Measurements from ENCODE around the gene CCNDBP1. TPM values are rescaled to one million over a fixed set of nuclear protein-coding genes. Genes with fewer than 3 reads are reported as not detected.
"Not testable (repeated sequence)": the region's sequence is repeated elsewhere in the genome, so short reads cannot be mapped to it uniquely, and the experiment has no call there.

Gene CCNDBP1
- polyA plus RNA-seq, 1 of the 3 experiments (the other 2 are of a cell fraction) = 63.6 TPM

GRCh38 chr15:43169888-43170287, 15.3 kb upstream of the CCNDBP1 start (continued):
- no peak for TF ChIP-seq REST (IDR thresholded peaks at IDR 0.05; ENCODE audit: low read depth, low read length)

GRCh38 chr15:43175656-43176309, 9.4 kb upstream of the CCNDBP1 start:
- H3K79me2 ChIP-seq (ENCODE audit: insufficient read depth); H3K9me2 ChIP-seq; DNase-seq; H3K27ac ChIP-seq (ENCODE audit: low read depth in 2 of 2, low read length in 1 of 2); H3K4me1 ChIP-seq (ENCODE audit: control insufficient read depth in 1 of 2, insufficient read depth in 2 of 2, low read depth in 1 of 2, low read length in 1 of 2); H3K4me2 ChIP-seq; H3K9me3 ChIP-seq; H3K9ac ChIP-seq; H3K27me3 ChIP-seq (ENCODE audit: insufficient read depth); H3K4me3 ChIP-seq (ENCODE audit: low read depth in 2 of 2, low read length in 1 of 2); H2AFZ ChIP-seq (ENCODE audit: low read depth); H4K20me1 ChIP-seq (ENCODE audit: insufficient read depth); H3F3A ChIP-seq (replicated peaks; ENCODE audit: insufficient read depth); POLR2A ChIA-PET: not testable (repeated sequence)
- CTCF ChIA-PET = interaction anchor here (1.0 to 1.3 kb wide), 2 partner anchors 11 kb away, joined by 4 to 5 read pairs; no protein-coding TSS in a partner anchor
- peaks cover 29 to 32% of the 10 kb centered on the region in 2 experiments for H3K36me3 ChIP-seq (replicated peaks in 1 of 2; ENCODE audit: control insufficient read depth in 1 of 2, insufficient read depth in 2 of 2, low read length in 1 of 2)
- WGBS (ENCODE audit: low lambda C conversion rate) = 98% methylated on average over 12 of the region's 25 CpGs

GRCh38 chr15:43177147-43177546, 8.1 kb upstream of the CCNDBP1 start:
- H2AFZ ChIP-seq (ENCODE audit: low read depth); H3K4me3 ChIP-seq (ENCODE audit: low read depth in 2 of 2, low read length in 1 of 2); H4K20me1 ChIP-seq (ENCODE audit: insufficient read depth); H3K27ac ChIP-seq (ENCODE audit: low read depth in 2 of 2, low read length in 1 of 2); DNase-seq; H3K4me1 ChIP-seq (ENCODE audit: control insufficient read depth in 1 of 2, insufficient read depth in 2 of 2, low read depth in 1 of 2, low read length in 1 of 2); H3K27me3 ChIP-seq (ENCODE audit: insufficient read depth); H3F3A ChIP-seq (replicated peaks; ENCODE audit: insufficient read depth); H3K9ac ChIP-seq; H3K79me2 ChIP-seq (ENCODE audit: insufficient read depth); H3K9me2 ChIP-seq; CTCF ChIA-PET; H3K9me3 ChIP-seq; H3K4me2 ChIP-seq; POLR2A ChIA-PET: not testable (repeated sequence)
- WGBS (ENCODE audit: low lambda C conversion rate) = 97% methylated on average over 2 of the region's 2 CpGs
- peaks cover 31 to 32% of the 10 kb centered on the region in 2 experiments for H3K36me3 ChIP-seq (replicated peaks in 1 of 2; ENCODE audit: control insufficient read depth in 1 of 2, insufficient read depth in 2 of 2, low read length in 1 of 2)

GRCh38 chr15:43183270-43183669, 1.9 kb upstream of the CCNDBP1 start:
- WGBS (ENCODE audit: low lambda C conversion rate) = 93% methylated on average over 3 of the region's 3 CpGs
- no peak overlapping the region for H3K27ac ChIP-seq (ENCODE audit: low read depth in 2 of 2, low read length in 1 of 2)
- H3K9ac ChIP-seq = no peak overlapping the region
- H3K27me3 ChIP-seq (ENCODE audit: insufficient read depth) = no peaks in the 10 kb centered on the region
- peaks cover 7 to 19% of the 10 kb centered on the region in 2 experiments for H3K36me3 ChIP-seq (replicated peaks in 1 of 2; ENCODE audit: control insufficient read depth in 1 of 2, insufficient read depth in 2 of 2, low read length in 1 of 2)
- H3K4me1 ChIP-seq (ENCODE audit: control insufficient read depth in 1 of 2, insufficient read depth in 2 of 2, low read depth in 1 of 2, low read length in 1 of 2) = peaks cover 0 to 10% of the 10 kb centered on the region in 2 experiments; a peak in 3 of 4 replicates
- H3K9me3 ChIP-seq = no peaks in the 10 kb centered on the region
- ChIA-PET POLR2A (no interaction called here), CTCF (interaction anchor here (0.5 to 4.1 kb wide), 5 partner anchors 11 to 257 kb away, joined by 3 to 44 read pairs (median 4); no protein-coding TSS in a partner anchor)
- no peaks in the 10 kb centered on the region for H3K9me2 ChIP-seq
- DNase-seq = no peak
- no peak overlapping the region for H3K4me3 ChIP-seq (ENCODE audit: low read depth in 2 of 2, low read length in 1 of 2)
- H2AFZ ChIP-seq (ENCODE audit: low read depth) = no peak overlapping the region
- H4K20me1 ChIP-seq (ENCODE audit: insufficient read depth) = no peaks in the 10 kb centered on the region
- peaks cover 20% of the 10 kb centered on the region for H3F3A ChIP-seq (replicated peaks; ENCODE audit: insufficient read depth)
- peaks cover 20% of the 10 kb centered on the region; the same call in 1 of the 2 replicates for H3K79me2 ChIP-seq (ENCODE audit: insufficient read depth)
- H3K4me2 ChIP-seq = no peak overlapping the region
- TF ChIP-seq RFX5 (IDR thresholded peaks at IDR 0.05; ENCODE audit: low read length) = no peak
- no peak for TF ChIP-seq TEAD4 (IDR thresholded peaks at IDR 0.05; ENCODE audit: borderline replicate concordance, insufficient read depth)
- no peak for TF ChIP-seq ZBTB33 (IDR thresholded peaks at IDR 0.05; ENCODE audit: borderline replicate concordance, low read depth)
- no peak for TF ChIP-seq CHD2 (IDR thresholded peaks at IDR 0.05; ENCODE audit: low read length, partially characterized antibody)
- TF ChIP-seq POLR2AphosphoS5 (IDR thresholded peaks at IDR 0.05; ENCODE audit: low read depth, low read length) = no peak
- TF ChIP-seq TAF1 (IDR thresholded peaks at IDR 0.05; ENCODE audit: borderline replicate concordance, low read depth, low read length) = no peak
- TF ChIP-seq RXRA (IDR thresholded peaks at IDR 0.05; ENCODE audit: borderline replicate concordance, low read depth) = no peak
- TF ChIP-seq NRF1 (IDR thresholded peaks at IDR 0.05; ENCODE audit: low read depth, low read length) = no peak
- no peak for TF ChIP-seq RAD21 (IDR thresholded peaks at IDR 0.05; ENCODE audit: low read length)
- no peak for TF ChIP-seq RCOR1 (IDR thresholded peaks at IDR 0.05; ENCODE audit: low read length)
- TF ChIP-seq CTCF (IDR thresholded peaks at IDR 0.05) = no peak
